Stimulated activated CD4-positive, alpha-beta T cell treated with anti-CD3 and anti-CD28 coated beads, TNF-alpha, amount 100 ng/mL, for 48 hours (primary cell): ENCODE data around the gene PPARA.
A peak's percentile ranks its signal among the peaks of the same experiment; 100 is the strongest.
"Not testable (repeated sequence)": the region's sequence is repeated elsewhere in the genome, so short reads cannot be mapped to it uniquely, and the experiment has no call there.

Source experiments
- DNase-seq, 3 donors: peaks; one replicate each; pipeline ENCODE4 v3.0.0-alpha.2; 2020; ENCODE audit warnings: low read depth in 3 of 3

Gene PPARA

DNA sequence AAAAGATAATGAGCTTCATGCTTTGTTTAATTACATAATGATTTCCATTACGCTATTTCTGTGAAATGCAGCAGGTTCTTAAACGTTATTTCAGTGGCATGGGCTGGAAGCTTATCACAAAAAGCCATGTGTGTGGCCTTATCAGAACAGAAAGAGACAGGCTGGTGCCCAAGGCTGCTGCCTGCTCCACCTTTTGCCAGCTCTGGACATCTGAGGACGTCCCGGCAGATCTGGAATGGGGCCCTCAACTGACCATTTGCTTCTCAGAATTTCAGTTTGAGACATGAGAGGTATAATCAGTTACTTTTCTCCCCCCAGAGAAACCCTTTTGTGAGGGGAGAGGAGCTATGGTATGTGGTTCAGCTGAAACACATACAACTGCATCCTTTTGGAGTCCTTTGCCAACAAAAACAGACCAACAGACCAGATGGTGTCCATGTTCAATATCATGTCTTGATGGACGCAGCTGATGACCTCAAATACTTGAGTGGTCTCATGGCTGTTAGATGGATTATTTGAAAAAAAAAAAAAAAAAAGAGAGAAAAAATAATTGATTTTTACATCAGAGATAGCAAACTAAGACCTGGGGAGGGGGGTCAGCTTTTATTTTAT is 91.2 kb downstream of the PPARA start:
- no peak for DNase-seq

DNA sequence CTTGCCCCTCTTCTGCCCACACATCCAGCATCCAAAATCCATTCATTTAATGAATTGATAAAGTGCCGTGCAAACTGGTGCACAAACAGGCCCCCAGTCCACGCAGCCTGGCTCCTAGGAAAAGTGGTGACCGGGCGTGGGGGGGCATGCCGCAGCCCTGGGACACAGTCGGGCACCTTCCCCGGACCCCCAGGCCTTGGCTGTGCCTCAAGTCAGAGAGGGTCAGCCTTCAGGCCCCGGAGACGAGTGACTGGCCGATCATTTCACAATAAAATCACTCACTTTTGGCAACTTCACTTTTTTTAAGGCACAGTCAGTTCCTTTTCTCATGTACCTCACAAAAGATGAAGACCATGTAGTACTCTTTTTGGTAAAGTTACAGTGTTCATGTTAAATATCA is 91.8 kb downstream of the PPARA start:
- DNase-seq = no peak

DNA sequence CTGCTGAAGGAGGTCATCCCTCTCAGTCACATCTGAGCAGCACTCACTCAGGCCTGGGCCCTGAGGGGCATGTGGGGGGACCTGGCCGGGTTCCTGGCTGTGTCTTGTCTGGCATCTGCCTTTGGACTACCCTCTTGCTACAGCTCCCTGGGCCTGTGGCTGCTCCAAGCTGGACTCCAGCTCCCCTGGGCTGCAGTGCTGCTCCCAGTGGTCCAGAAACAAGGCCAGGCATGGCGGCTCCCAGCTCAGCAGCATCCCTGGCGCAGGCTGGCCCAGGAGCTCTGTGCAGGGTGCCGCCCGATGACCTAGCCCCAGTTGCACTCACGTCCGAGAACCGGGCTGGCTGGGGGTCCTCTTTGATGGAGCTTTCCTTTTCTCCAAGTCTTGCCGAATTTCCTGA is 94.4 kb downstream of the PPARA start:
- DNase-seq = no peak

DNA sequence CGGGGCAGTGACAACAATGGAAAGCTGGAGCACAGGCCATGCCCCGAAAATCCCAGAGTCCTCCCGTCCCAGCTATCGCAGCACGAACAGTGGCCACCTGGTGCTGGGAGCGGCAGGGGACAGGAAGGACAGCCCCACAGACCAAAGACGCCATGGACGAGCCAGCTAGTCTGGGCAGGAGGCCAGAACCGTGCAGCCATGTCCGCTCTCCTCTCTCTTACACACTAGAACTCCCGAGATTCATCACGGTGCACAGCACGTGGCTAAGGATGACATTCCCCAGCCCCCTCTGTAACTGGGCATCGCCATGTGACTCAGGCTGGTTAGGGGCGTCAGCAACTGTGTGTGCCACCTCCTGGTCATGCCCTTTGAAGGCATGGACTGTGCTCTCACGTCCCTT is 95.2 kb downstream of the PPARA start:
- DNase-seq = no peak

DNA sequence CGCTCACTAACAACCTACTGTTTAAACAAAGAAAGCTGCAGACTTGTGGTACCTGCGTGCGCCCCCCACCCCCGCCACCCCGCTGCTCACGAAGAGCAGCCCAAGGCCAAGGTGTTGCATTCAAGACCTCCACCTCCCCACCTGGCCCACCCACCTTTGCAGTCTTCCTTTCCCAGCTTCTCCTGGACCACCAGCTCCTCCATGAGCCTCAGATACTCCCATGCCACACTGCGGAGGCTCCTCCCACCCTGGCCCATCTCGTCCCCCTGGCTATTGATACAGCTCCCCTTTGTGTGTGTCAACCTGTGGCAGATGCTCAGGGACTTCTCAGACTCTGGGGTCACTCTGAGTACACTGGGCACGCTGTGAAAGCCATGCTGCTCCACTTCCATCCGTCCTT is 95.9 kb downstream of the PPARA start:
- no peak for DNase-seq

DNA sequence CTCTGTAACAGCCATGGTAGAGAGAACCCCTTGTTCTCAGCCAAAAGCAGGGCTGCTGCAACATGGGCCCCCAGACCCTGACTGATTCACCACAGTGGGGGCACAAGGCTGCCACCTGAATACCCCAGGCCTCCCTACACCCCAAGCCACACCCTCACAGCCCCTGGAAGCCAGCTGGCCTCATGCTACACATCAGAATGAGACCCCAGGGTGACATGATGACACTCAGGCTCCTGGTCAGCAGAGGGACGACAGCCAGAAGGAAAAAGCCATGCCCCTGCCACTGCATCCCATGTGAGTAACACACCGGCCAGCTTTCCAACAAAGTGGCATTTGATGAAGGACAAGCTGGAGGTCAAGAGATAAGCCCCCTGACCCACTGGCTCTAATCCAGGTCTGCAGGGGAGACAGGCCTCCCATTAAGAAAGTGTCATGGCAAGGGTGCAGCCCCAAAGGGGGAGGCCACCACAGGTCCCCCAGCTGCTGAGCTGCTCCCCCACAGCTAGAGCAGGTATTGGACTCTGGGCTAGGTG is 97.2 kb downstream of the PPARA start:
- no peak for DNase-seq

DNA sequence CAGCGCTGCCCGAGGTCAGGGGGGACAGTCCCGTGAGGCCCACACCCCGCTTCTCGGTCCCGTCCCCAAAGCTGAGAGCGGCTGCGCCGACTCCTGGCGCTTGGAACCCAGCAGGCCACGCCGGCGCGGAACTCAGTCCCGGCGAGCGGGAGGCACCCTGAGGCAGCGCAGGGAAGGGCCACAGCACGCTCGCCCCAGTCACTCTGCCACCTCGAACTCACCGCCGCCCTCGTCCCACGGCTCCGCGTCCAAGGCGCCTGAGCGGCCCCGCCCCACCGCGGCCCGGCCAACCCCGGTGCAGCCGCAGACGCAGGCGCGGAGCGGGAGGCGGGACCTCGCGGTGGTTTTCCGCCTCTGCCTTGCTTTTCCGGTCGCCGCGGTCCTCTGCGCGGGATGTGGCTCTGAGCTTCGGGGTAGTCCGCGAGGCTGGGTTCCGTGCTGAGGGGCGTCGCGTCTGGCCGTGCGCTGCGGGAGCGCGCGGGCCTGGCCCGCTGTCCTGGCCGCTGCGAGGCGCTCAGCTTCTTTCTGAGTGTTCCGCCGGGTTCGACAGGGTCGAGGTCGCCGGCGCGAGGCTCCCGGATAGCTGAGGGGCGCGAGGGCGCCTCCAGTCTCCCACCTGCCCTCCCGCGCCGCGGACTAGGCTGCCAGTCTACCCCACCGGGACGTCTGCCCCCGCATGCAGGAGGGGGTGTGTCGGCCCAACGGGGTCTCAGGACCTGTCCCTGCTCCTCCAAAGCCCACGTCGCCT is 99.9 kb downstream of the PPARA start, which contains the start of gene CDPF1:
Gene CDPF1 (minus strand): TSS at position 259 of the 748 bp plus-strand sequence. CDS start 2,009 bp downstream, outside the sequence.
- peak; percentile 75 to 90 (median 77) for DNase-seq

DNA sequence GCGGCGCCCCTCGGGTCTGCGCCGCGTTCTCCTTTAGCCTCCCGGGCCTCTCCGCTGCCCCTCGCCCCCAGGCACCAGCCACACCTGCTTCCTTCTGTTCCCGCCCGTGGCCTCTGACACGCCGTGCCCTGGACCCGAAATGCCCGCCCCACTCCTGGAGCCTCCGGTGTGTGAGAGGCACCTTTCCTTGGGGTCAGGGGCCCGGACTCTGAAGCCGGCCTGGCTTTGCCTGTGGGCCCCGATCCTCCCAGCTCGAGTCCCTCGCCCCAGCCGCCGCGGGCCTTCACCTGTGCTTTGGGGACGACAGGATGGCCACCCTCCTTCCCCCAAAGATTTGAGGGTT is 100.4 kb downstream of the PPARA start:
- DNase-seq = no peak

DNA sequence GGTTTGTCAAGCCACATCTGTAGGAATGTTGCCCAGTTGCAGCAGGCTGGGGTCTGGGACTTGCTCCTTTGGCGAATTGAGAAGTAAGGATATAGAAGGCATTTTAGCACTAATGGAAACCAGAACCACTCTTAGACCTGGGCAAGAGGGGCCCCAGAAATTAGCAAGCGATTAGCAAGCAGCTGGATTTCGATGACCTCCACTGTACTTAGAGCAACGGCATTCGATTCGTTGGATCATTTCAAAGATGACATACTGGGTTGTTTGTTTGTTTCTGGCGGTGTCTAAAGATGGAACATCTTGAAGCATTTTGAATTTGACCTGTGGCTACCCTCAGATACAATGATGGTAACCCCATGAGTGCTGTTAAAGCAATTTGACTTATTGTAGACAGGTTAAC is 100.9 kb downstream of the PPARA start:
- DNase-seq = no peak

DNA sequence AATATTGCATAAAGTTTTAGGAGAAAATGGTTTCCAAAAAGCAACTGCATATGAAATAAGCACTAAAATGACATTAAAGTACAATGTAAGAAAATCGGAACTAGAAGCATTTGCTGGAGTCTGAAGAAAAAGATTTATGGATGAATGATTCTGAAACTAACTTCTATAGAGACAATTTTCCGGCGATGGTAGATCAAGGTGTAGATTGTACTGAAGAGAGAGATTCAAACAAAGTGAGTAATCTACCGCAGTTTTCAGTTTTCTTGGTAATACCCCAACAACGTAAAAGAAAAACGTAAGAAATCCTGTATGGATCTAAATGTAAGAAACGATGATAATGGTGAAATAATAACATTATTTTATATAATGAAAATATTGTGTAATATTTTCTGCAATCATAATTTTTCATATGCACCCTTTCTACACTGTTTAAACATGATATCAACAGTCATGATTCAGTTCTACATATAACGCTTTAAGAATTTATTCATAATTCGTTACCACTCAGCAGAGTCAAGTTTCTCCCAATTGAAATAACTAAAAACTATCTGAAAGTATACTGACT is 101.6 kb downstream of the PPARA start:
- DNase-seq = no peak

DNA sequence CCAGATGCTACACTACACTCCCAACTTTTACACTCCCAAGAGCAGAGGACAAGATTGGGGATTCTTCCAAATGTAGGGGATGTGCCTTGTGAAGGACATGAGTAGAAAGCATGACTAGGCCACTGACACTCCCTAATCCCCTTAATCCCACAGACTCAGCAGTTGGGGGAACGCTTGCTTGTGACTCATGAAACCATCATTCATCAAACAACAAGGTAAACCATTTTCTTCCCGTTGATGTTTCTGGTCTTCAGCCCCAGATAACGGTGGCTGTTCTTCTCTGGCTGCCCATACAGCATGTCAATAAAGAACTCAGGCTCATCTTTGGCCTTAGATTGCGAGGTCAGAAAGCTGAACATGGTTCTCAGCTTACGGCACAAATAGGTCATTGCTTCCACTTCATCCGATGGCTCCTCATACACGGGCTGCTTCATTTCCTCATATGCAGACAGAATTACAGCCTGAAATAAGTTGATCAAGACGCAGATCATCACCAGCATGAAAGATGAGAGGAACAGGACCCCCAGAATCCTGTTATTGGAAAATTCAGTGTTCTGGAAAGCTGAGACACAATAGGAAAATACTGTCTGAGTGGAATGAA is 106.1 kb downstream of the PPARA start:
- no peak for DNase-seq

DNA sequence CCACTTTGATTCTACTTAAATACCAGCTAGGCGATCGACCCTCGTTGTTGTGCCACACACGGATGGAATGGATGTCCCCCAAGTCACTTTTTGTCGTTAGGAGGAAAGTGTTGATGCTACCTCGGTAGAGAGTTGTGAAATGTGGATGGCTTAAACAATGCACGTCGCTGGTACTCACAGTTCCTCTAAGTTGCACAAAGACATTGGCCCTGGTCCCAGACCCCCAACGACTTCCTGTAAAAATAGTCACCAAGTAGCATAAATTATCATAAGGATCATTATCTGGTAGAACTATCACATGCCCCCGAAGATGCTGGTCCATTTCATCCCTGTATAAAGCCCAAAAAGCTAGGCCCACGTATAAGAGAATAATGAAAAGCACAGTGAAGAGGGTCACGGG is 109.0 kb downstream of the PPARA start:
- DNase-seq = no peak

DNA sequence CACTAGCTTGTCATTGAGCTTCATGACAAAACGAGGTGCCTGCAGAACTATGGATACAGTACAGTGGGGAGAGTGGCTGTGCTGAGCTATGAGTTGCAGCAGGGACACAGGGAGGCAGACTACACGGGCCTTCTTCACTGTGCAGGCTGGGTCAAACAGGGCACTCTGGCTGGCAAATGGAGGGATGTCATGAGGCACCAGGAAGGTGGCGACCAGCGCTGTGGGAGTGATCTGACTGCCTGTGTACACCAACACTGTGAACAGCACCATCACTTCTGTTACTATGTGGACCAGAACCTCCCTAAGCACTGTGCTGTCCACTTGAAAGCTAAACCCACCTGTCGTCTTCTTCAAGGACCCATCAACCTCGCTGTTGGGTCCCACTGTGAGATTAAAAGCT is 109.7 kb downstream of the PPARA start:
- DNase-seq = no peak

DNA sequence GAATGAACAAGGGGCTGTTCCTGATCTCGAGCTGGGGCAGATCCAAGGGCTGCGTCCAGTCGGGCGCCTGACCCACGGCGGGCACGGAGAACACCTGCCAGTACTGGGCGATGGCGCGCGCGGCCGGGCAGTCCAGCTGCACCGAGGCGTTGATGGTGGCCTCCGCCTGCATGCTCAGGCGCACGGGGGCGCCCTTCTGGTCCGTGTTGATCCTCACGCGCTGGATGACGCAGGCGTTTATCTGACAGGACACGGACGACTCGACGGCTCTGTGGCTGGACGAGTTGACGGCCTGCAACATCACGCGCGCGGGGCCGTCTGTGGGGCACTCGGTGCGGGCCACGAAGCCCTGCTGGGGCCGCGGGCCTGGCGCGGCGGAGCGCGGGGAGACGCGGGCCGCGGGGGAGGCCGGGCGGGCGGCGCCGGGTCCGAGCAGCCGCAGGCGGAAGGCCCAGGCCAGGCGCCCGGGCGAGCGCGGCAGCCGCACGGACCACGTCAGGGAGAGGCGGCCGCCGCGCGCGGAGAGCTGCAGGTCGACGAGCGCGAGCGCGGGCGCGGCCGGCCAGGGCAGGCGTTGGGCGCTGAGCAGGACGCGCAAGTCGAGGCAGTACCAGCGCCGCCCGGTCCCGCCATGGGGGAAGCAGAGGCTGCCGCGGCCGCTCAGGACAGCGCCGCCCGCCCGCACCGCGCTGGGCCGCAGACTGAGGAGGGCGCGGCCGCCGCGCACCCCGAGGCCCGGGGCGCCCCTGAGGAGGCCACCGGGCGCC is 112.3 kb downstream of the PPARA start:
- no peak for DNase-seq

DNA sequence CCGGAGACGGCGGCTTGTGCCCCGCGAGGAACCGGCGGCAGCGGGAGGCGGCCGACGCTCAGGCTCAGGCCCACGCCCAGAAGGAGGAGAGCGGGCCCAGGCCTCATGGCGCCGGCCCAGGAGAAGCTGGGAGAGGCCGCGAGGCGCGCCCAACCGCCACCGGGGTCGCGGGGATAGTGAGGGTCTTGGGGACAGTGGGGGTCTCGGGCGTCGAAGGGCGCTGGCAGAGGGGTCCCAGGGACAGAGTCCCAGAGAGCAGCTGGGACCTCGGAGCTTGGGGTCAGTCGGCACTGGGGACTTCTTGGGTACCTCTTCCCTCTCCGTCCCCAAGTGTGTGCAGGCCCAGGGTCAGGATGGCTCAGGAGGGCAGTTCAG is 112.9 kb downstream of the PPARA start, which contains the start of gene PKDREJ:
Gene PKDREJ (minus strand): TSS at position 128 of the 375 bp plus-strand sequence. CDS start 21 bp downstream, at position 107.
- no peak for DNase-seq

DNA sequence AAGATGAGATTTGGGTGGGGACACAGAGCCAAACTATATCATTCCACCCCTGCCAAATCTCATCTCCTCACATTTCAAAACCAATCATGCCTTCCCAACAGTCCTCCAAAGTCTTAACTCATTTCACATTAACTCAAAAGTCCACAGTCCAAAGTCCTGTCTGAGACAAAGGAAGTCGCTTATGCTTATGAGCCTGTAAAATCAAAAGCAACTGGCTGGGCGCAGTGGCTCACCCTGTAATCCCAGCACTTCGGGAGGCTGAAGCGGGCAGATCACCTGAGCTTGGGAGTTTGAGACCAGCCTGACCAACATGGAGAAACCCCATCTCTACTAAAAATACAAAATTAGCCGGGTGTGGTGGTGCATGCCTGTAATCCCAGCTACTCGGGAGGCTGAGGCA is 114.2 kb downstream of the PPARA start:
- DNase-seq = not testable (repeated sequence)

DNA sequence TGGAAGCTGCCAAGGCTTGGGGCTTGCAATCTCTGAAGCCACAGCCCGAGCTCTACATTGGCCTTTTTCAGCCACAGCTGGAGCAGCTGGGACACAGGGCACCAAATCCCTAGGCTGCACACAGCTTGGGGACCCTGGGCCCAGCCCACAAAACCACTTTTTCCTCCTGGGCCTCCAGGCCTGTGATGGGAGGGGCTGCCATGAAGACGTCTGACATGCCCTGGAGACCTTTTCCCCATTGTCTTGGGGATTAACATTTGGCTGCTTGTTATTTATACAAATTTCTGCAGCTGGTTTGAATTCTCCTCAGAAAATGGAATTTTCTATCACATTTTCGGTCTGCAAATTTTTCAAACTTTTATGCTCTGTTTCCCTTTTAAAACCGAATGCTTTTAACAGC is 115.3 kb downstream of the PPARA start:
- DNase-seq = not testable (repeated sequence)

DNA sequence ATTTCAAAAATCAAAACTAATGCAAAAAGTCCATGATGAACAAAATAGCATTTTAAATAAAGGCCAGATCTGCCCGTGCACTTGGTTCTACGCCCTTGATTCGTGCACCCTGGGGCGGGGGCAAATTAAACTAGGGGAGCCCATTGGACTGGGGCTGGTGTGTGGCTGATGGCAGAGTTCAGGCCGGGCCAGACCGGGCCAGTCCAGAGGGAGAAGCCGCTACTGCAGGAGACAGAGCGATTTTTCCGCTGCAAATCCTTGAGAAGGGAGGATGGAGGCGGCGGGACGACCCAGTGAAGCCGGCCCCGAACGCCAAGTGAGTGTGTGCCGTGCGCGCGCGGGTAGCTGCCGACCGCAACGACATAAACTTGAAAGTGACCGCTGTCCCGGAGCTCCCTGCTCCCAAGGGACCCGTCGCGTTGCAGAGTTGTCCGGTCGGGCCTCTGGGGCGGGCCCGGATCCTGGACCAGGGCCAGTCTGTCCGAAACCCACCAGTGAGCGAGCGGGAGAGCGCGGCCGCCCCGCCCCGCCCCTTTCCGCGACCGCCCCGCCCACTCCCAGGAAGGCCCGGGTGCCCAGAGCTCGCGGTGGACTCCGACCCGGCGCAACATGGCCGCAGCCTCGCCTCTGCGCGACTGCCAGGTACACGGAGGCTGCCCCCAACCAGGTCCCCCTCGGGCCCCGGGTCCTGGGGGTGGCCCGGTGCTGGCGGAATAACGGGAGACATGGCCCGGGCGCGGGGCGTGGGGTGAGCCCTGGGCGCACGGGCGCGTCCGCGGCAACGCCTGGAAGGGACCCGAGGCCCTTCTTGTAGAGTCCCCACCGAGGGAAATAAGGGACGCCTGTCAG is 117.3 kb downstream of the PPARA start, which contains the start of gene TTC38:
Gene TTC38 (plus strand): TSS at position 578 of the 849 bp plus-strand sequence. CDS start 32 bp downstream, at position 610.
- DNase-seq = no peak

DNA sequence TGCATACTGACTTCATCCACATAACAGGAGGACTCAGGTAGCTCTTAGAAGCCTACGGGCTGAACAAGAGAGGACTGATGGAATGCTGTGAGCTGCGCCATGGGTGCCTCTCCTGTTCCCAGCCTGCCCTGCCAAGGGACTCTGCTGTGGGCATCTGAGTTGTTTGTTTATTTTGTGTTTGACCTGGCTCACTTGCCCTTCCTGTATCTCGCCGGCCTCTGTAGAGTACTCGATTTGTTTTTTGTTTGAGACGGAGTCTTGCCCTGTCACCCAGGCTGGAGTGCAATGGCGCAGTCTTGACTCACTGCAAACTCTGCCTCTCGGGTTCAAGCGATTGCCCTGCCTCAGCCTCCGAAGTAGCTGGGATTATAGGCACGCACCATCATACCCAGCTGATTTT is 119.2 kb downstream of the PPARA start:
- DNase-seq = no peak

DNA sequence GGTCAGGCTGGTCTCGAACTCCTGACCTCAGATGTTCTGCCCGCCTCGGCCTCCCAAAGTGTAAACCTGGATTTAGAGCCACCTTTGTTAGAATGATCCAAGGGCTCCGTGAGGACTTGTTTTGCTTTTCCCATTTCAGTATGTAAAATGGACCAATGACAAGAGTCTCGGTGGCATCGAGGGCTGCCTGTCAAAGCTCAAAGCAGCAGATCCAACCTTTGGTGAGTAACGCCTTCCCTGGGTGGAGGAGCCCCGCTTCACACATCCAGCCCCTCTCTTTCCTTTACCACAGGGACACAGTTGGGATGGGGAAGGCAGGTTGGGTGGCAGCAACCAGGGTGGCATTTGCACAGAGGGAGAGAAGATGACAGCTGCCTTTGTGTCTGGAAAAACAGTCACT is 121.9 kb downstream of the PPARA start:
- DNase-seq = no peak
